GM08714 (cell line): ENCODE measurements around the gene ENAM.
"Not testable (repeated sequence)": the region's sequence is repeated elsewhere in the genome, so short reads cannot be mapped to it uniquely, and the experiment has no call there.

ENCODE experiments used
- H3K4me3 ChIP-seq: fragments of 200-500 bp; sonication (Bioruptor generic); 2 replicates; pipeline ENCODE4 v1.5.1; 2014; ENCODE audit warnings: mild to moderate bottlenecking, low read length, inconsistent platforms
- ZNF274 ChIP-seq: IDR thresholded peaks from 2 replicates; pipeline ENCODE4 v1.6.1; 2012; ENCODE audit warnings: mild to moderate bottlenecking, low read depth, low read length

ENAM gene

GRCh38 chr4:70613306-70614183 lies 15.0 kb upstream of the ENAM start:
- TF ChIP-seq ZNF274: no peak
- H3K4me3 ChIP-seq: peak overlapping the region; percentile 58

- no peak for TF ChIP-seq ZNF274
Measured at GRCh38 chr4:70614184-70614555, 14.4 kb upstream of the ENAM start.

GRCh38 chr4:70619288-70619687 lies 9.3 kb upstream of the ENAM start:
- TF ChIP-seq ZNF274: no peak
- no peak overlapping the region for H3K4me3 ChIP-seq

More at GRCh38 chr4:70614184-70614555, 14.4 kb upstream of the ENAM start:
- no peak overlapping the region for H3K4me3 ChIP-seq

- TF ChIP-seq ZNF274: no peak
Measured at GRCh38 chr4:70619778-70620177, 8.8 kb upstream of the ENAM start.

GRCh38 chr4:70623323-70623722 lies 5.2 kb upstream of the ENAM start:
- TF ChIP-seq ZNF274: no peak
- no peak overlapping the region for H3K4me3 ChIP-seq

More at GRCh38 chr4:70619778-70620177, 8.8 kb upstream of the ENAM start:
- H3K4me3 ChIP-seq: no peak overlapping the region

- TF ChIP-seq ZNF274: no peak
- H3K4me3 ChIP-seq: no peak overlapping the region
Measured at GRCh38 chr4:70624226-70624793, 4.2 kb upstream of the ENAM start.

GRCh38 chr4:70627620-70628019 lies 924 bp upstream of the ENAM start:
- no peak for TF ChIP-seq ZNF274
- no peak overlapping the region for H3K4me3 ChIP-seq

GRCh38 chr4:70629469-70630090 lies 1.0 kb downstream of the ENAM start:
- H3K4me3 ChIP-seq: no peak overlapping the region
- TF ChIP-seq ZNF274: no peak

- TF ChIP-seq ZNF274: no peak
- H3K4me3 ChIP-seq: no peak overlapping the region
Measured at GRCh38 chr4:70630162-70630561, 1.6 kb downstream of the ENAM start.

- no peak for TF ChIP-seq ZNF274
- no peak overlapping the region for H3K4me3 ChIP-seq
Measured at GRCh38 chr4:70632028-70632427, 3.5 kb downstream of the ENAM start.

- no peak for TF ChIP-seq ZNF274
Measured at GRCh38 chr4:70634482-70634881, 5.9 kb downstream of the ENAM start.

GRCh38 chr4:70637239-70637913 lies 8.8 kb downstream of the ENAM start:
- TF ChIP-seq ZNF274: no peak

More at GRCh38 chr4:70634482-70634881, 5.9 kb downstream of the ENAM start:
- H3K4me3 ChIP-seq: no peak overlapping the region

GRCh38 chr4:70640192-70640591 lies 11.6 kb downstream of the ENAM start:
- no peak overlapping the region for H3K4me3 ChIP-seq
- no peak for TF ChIP-seq ZNF274

More at GRCh38 chr4:70637239-70637913, 8.8 kb downstream of the ENAM start:
- H3K4me3 ChIP-seq: no peak overlapping the region

- H3K4me3 ChIP-seq: not testable (repeated sequence)
Measured at GRCh38 chr4:70650741-70651140, 22.2 kb downstream of the ENAM start.
